RWPE1 (cell line): ENCODE measurements around the gene ITPKB.
A peak's percentile ranks its signal among the peaks of the same experiment; 100 is the strongest.

Experiments
- CTCF ChIA-PET: fragments of 350-600 bp; sonication (Branson Sonifier 250); formaldehyde crosslinking; extraction: SDS; loops from one replicate; lab custom pipeline; 2021; lab: Yijun Ruan, JAX
- POLR2A ChIA-PET: fragments of 400-600 bp; formaldehyde crosslinking; extraction: SDS; loops from one replicate; lab custom pipeline; 2020; ENCODE audit warnings: antibody characterized with exemption; ENCODE audit not compliant: low non-redundant PET; lab: Yijun Ruan, JAX
- DNase-seq: peaks from one replicate; pipeline ENCODE4 v3.0.0; 2012; ENCODE audit warnings: low spot score
- H3K27ac ChIP-seq: fragments of 450-650 bp; 2 replicates; pipeline ENCODE4 v1.5.1; 2017
- CTCF ChIP-seq: fragments of 450-650 bp; conservative IDR thresholded peaks from 2 replicates; pipeline ENCODE4 v1.5.1; 2017; ENCODE audit warnings: low read depth, mild to moderate bottlenecking

ITPKB gene

GRCh38 chr1:226704169-226704937 is 34.7 kb downstream of the ITPKB start:
- CTCF ChIA-PET, result interaction anchor here (0.7 to 1.5 kb wide), 2 partner anchors 124 to 1326 kb away, joined by 4 to 5 read pairs; no protein-coding TSS in a partner anchor
- POLR2A ChIA-PET, result no interaction called here
- no peak for TF ChIP-seq CTCF
- no peak overlapping the region for H3K27ac ChIP-seq
- no peak for DNase-seq

- DNase-seq, result peak; percentile 89
- ChIA-PET CTCF (interaction anchor here (0.6 to 1.5 kb wide), 9 partner anchors 15 to 1325 kb away, joined by 3 to 5 read pairs (median 4); no protein-coding TSS in a partner anchor), POLR2A (interaction anchor here (0.6 kb wide), 1 partner anchor 38 kb away, joined by 3 read pairs; no protein-coding TSS in a partner anchor)
- TF ChIP-seq CTCF, result no peak
- H3K27ac ChIP-seq, result peak overlapping the region; percentile 82
Measured at GRCh38 chr1:226702957-226703831, 35.9 kb downstream of the ITPKB start.

GRCh38 chr1:226702318-226702956 is 36.6 kb downstream of the ITPKB start:
- POLR2A ChIA-PET, result interaction anchor here (0.6 kb wide), 1 partner anchor 37 kb away, joined by 3 read pairs; no protein-coding TSS in a partner anchor
- CTCF ChIA-PET, result interaction anchor here (0.6 to 1.1 kb wide), 6 partner anchors 16 to 114 kb away, joined by 3 to 5 read pairs (median 4); no protein-coding TSS in a partner anchor
- no peak for DNase-seq
- H3K27ac ChIP-seq, result 0 out of 2 replicates have a peak overlapping the region, but pooled peaks have one; percentile 19
- no peak for TF ChIP-seq CTCF

GRCh38 chr1:226700861-226701260 is 38.2 kb downstream of the ITPKB start:
- DNase-seq, result no peak
- no peak for TF ChIP-seq CTCF
- POLR2A ChIA-PET, result interaction anchor here (0.6 kb wide), 1 partner anchor 37 kb away, joined by 3 read pairs; no protein-coding TSS in a partner anchor
- H3K27ac ChIP-seq, result no peak overlapping the region
- CTCF ChIA-PET, result interaction anchor here (0.6 to 0.7 kb wide), 2 partner anchors 86 to 213 kb away, joined by 3 read pairs; no protein-coding TSS in a partner anchor

GRCh38 chr1:226699166-226699565 is 39.9 kb downstream of the ITPKB start:
- POLR2A ChIA-PET, result no interaction called here
- no peak for TF ChIP-seq CTCF
- no peak for DNase-seq
- no peak overlapping the region for H3K27ac ChIP-seq
- CTCF ChIA-PET, result no interaction called here
